Panc1 (cell line): ENCODE results near the gene MAGI1. TPM values are rescaled to one million over a fixed set of nuclear protein-coding genes. Genes with fewer than 3 reads are reported as not detected.

Experiments used
- ATAC-seq: fragments of 200-7000 bp; cut with Tn5 transposase; 2 replicates; pipeline ENCODE4 v1.9.1; 2020; ENCODE audit warnings: mild to moderate bottlenecking, moderate library complexity
- BruUV-seq: library from RNA; stranded (reverse); fragments of 400-500 nt; replicated peaks from 2 replicates; lab custom pipeline; 2021; lab: Mats Ljungman, UMichigan
- CTCF ChIA-PET: fragments of 300-600 bp; sonication (Branson Sonifier 250); formaldehyde crosslinking; loops from one replicate; lab custom pipeline; 2022; ENCODE audit warnings: antibody characterized with exemption; lab: Charles Lee
- POLR2A ChIA-PET: fragments of 300-600 bp; sonication (Branson Sonifier 250); formaldehyde crosslinking; loops from one replicate; lab custom pipeline; 2022; ENCODE audit warnings: antibody characterized with exemption; lab: Charles Lee
- DNase-seq: peaks from one replicate; pipeline ENCODE4 v3.0.0-alpha.2; 2010; ENCODE audit warnings: low read depth, low spot score
- H3K27ac ChIP-seq: 2 replicates; pipeline ENCODE4 v1.5.1; 2011; ENCODE audit warnings: mild to moderate bottlenecking, low read length, inconsistent platforms
- H3K27me3 ChIP-seq: fragments of 200-500 bp; sonication (Bioruptor generic); 2 replicates; pipeline ENCODE4 v1.6.0; 2014; ENCODE audit warnings: low read length, inconsistent platforms; ENCODE audit not compliant: control insufficient read depth, insufficient read depth
- H3K36me3 ChIP-seq: fragments of 200-500 bp; sonication (Bioruptor generic); 2 replicates; pipeline ENCODE4 v1.5.1; 2014; ENCODE audit warnings: inconsistent platforms, mild to moderate bottlenecking, low read length, moderate library complexity; ENCODE audit not compliant: control insufficient read depth, insufficient read depth
- H3K4me1 ChIP-seq: 2 replicates; pipeline ENCODE4 v1.5.1; 2011; ENCODE audit warnings: inconsistent platforms, mild to moderate bottlenecking, low read length, moderate library complexity; ENCODE audit not compliant: control insufficient read depth, insufficient read depth
- H3K4me3 ChIP-seq, 2 experiments: 2 replicates each; pipeline ENCODE4 v1.5.1; 2011 to 2012; ENCODE audit warnings: low read depth in 2 of 2, low read length in 2 of 2, mild to moderate bottlenecking in 2 of 2, inconsistent platforms in 1 of 2, moderate library complexity in 1 of 2
- H3K9me3 ChIP-seq: fragments of 200-500 bp; sonication (Bioruptor generic); 2 replicates; pipeline ENCODE4 v1.5.1; 2014; ENCODE audit warnings: low read depth, mild to moderate bottlenecking, inconsistent platforms, low read length, moderate library complexity; ENCODE audit not compliant: control insufficient read depth, insufficient read depth
- POLR2AphosphoS5 ChIP-seq: IDR thresholded peaks from 2 replicates; pipeline ENCODE4 v1.6.1; 2012; ENCODE audit warnings: mild to moderate bottlenecking, low read depth, low read length, moderate library complexity
- REST ChIP-seq, 2 experiments: IDR thresholded peaks; 2 replicates each; pipeline ENCODE4 v1.6.1; 2011 to 2012; ENCODE audit warnings: low read depth in 2 of 2, control low read depth in 1 of 2, low read length in 1 of 2, mild to moderate bottlenecking in 1 of 2, moderate library complexity in 1 of 2; ENCODE audit not compliant: insufficient read depth in 1 of 2
- SIN3A ChIP-seq: IDR thresholded peaks from 2 replicates; pipeline ENCODE4 v1.6.1; 2012; ENCODE audit warnings: low read depth, mild to moderate bottlenecking, low read length, moderate library complexity, borderline replicate concordance; ENCODE audit not compliant: insufficient read depth
- TCF7L2 ChIP-seq: IDR thresholded peaks from 2 replicates; pipeline ENCODE4 v1.6.1; 2011; ENCODE audit warnings: mild to moderate bottlenecking, low read depth, low read length, inconsistent platforms
- in situ Hi-C: cut with HindIII; loops from 2 replicates; pipeline ENCODE4 v1.10.0; 2016; ENCODE audit warnings: low sequenced_read_pairs, low pct_unique_long_range_greater_than_20kb
- intact Hi-C: fragments of 100-400 bp; cut with micrococcal nuclease; formaldehyde crosslinking; loops from one replicate; pipeline ENCODE4 v1.10.0; 2022; ENCODE audit not compliant: unreplicated experiment
- total RNA-seq: library from RNA; stranded (reverse); gene quantifications from one replicate; pipeline ENCODE4 v1.2.1, GENCODE V29; 2021; ENCODE audit not compliant: unreplicated experiment
- TF ChIP-seq, protein P1 (sequence below): fragments of 450-650 bp; IDR thresholded peaks from 2 replicates; pipeline ENCODE4 v1.5.1; 2017; ENCODE audit warnings: mild to moderate bottlenecking

MAGI1 gene
- total RNA-seq, 1 experiment from 2014 or later = 9.5 TPM

- CTCF ChIA-PET = no interaction called here
- TF ChIP-seq, protein P1, sequence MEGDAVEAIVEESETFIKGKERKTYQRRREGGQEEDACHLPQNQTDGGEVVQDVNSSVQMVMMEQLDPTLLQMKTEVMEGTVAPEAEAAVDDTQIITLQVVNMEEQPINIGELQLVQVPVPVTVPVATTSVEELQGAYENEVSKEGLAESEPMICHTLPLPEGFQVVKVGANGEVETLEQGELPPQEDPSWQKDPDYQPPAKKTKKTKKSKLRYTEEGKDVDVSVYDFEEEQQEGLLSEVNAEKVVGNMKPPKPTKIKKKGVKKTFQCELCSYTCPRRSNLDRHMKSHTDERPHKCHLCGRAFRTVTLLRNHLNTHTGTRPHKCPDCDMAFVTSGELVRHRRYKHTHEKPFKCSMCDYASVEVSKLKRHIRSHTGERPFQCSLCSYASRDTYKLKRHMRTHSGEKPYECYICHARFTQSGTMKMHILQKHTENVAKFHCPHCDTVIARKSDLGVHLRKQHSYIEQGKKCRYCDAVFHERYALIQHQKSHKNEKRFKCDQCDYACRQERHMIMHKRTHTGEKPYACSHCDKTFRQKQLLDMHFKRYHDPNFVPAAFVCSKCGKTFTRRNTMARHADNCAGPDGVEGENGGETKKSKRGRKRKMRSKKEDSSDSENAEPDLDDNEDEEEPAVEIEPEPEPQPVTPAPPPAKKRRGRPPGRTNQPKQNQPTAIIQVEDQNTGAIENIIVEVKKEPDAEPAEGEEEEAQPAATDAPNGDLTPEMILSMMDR = no peak
- no peak for TF ChIP-seq POLR2AphosphoS5
- TF ChIP-seq SIN3A = no peak
- TF ChIP-seq TCF7L2 = no peak
- no peak for TF ChIP-seq REST (IDR thresholded peaks at IDR 0.05; ENCODE audit: insufficient read depth in 1 of 2, low read depth in 2 of 2, low read length in 1 of 2)
- Histone ChIP-seq H3K36me3 (no peaks in the 10 kb centered on the region), H3K27me3 (no peaks in the 10 kb centered on the region), H3K9me3 (no peaks in the 10 kb centered on the region), H3K4me1 (no peaks in the 10 kb centered on the region), H3K4me3 (no peak overlapping the region), H3K27ac (no peak overlapping the region)
- POLR2A ChIA-PET = no interaction called here
- no TSS peak for BruUV-seq
- intact Hi-C loops (no loop called here), in situ Hi-C loops (no loop called here)
- DNase-seq = no peak
- ATAC-seq = no peak
Measured at GRCh38 chr3:65623362-65623761, 415.4 kb downstream of the MAGI1 start.

- Histone ChIP-seq H3K4me3 (no peak overlapping the region), H3K36me3 (no peaks in the 10 kb centered on the region), H3K27me3 (no peaks in the 10 kb centered on the region), H3K27ac (no peak overlapping the region), H3K4me1 (no peaks in the 10 kb centered on the region), H3K9me3 (no peaks in the 10 kb centered on the region)
- in situ Hi-C loops = no loop called here
- no TSS peak for BruUV-seq
- TF ChIP-seq, protein P1 = no peak
- no peak for TF ChIP-seq POLR2AphosphoS5
- no peak for TF ChIP-seq SIN3A
- no peak for TF ChIP-seq TCF7L2
- TF ChIP-seq REST (IDR thresholded peaks at IDR 0.05; ENCODE audit: insufficient read depth in 1 of 2, low read depth in 2 of 2, low read length in 1 of 2) = no peak
- ChIA-PET CTCF (no interaction called here), POLR2A (no interaction called here)
- DNase-seq = no peak
- intact Hi-C loops = no loop called here
- ATAC-seq = no peak
Measured at GRCh38 chr3:65619888-65620287, 418.8 kb downstream of the MAGI1 start.
